ENCODE results near the gene GNA15.
"Not testable (repeated sequence)": the region's sequence is repeated elsewhere in the genome, so short reads cannot be mapped to it uniquely, and the experiment has no call there.

GNA15 gene

GRCh38 chr19:3167533-3168272 lies 31.9 kb downstream of the GNA15 start:
- DNase-seq (ENCODE audit: low read depth in 1 of 2, low spot score in 1 of 2): no peak

GRCh38 chr19:3171894-3172672 lies 36.2 kb downstream of the GNA15 start:
- DNase-seq (ENCODE audit: low read depth in 1 of 2, low spot score in 1 of 2): no peak

- not testable (repeated sequence) for DNase-seq (ENCODE audit: low read depth in 1 of 2, low spot score in 1 of 2)
These were observed 36.8 kb downstream of the GNA15 start for GRCh38 chr19:3172673-3173000.

GRCh38 chr19:3175781-3176714 lies 40.2 kb downstream of the GNA15 start:
- no peak for DNase-seq (ENCODE audit: low read depth in 1 of 2, low spot score in 1 of 2)

- DNase-seq (ENCODE audit: low read depth in 1 of 2, low spot score in 1 of 2): peak; percentile 52 to 67
These were observed 41.1 kb downstream of the GNA15 start for GRCh38 chr19:3176715-3177501.

GRCh38 chr19:3178377-3178972 lies 42.6 kb downstream of the GNA15 start, which contains the start of gene S1PR4:
TSS of gene S1PR4 (plus strand) at chr19:3178769. CDS start at chr19:3178793, 24 bp downstream.
- DNase-seq (ENCODE audit: low read depth in 1 of 2, low spot score in 1 of 2): peak; percentile 48 to 51

- no peak for DNase-seq (ENCODE audit: low read depth in 1 of 2, low spot score in 1 of 2)
These were observed 43.3 kb downstream of the GNA15 start for GRCh38 chr19:3178973-3179738.

GRCh38 chr19:3179739-3180293 lies 44.0 kb downstream of the GNA15 start:
- DNase-seq (ENCODE audit: low read depth in 1 of 2, low spot score in 1 of 2): no peak

GRCh38 chr19:3183721-3184641 lies 48.1 kb downstream of the GNA15 start:
- no peak for DNase-seq (ENCODE audit: low read depth in 1 of 2, low spot score in 1 of 2)

GRCh38 chr19:3184847-3185460 lies 49.1 kb downstream of the GNA15 start:
- DNase-seq (ENCODE audit: low read depth in 1 of 2, low spot score in 1 of 2): peak in 1 of 2 donors; percentile 48

- DNase-seq (ENCODE audit: low read depth in 1 of 2, low spot score in 1 of 2): peak; percentile 88 to 93
These were observed 49.8 kb downstream of the GNA15 start, which contains the start of gene NCLN for GRCh38 chr19:3185461-3186159. TSS of gene NCLN (plus strand) at chr19:3185930. CDS start at chr19:3186031, 101 bp downstream.

- DNase-seq (ENCODE audit: low read depth in 1 of 2, low spot score in 1 of 2): no peak
These were observed 50.4 kb downstream of the GNA15 start for GRCh38 chr19:3186160-3186688.

GRCh38 chr19:3186891-3187661 lies 51.2 kb downstream of the GNA15 start:
- no peak for DNase-seq (ENCODE audit: low read depth in 1 of 2, low spot score in 1 of 2)

- DNase-seq (ENCODE audit: low read depth in 1 of 2, low spot score in 1 of 2): no peak
These were observed 52.1 kb downstream of the GNA15 start for GRCh38 chr19:3187662-3188511.
